Endothelial cell (in vitro differentiated cells): ENCODE results near the gene HSF5. TPM values are rescaled to one million over a fixed set of nuclear protein-coding genes. Genes with fewer than 3 reads are reported as not detected.

ENCODE experiments used
- DNase-seq: peaks from one replicate; pipeline ENCODE4 v3.0.0; 2021; ENCODE audit warnings: low spot score
- H3K27ac Mint-ChIP-seq: one replicate; pipeline ENCODE4 v1.8.0; 2021; ENCODE audit warnings: mixed read lengths, inconsistent platforms; ENCODE audit not compliant: unreplicated experiment
- H3K27me3 Mint-ChIP-seq: one replicate; pipeline ENCODE4 v1.8.0; 2021; ENCODE audit warnings: mild to moderate bottlenecking, moderate library complexity, mixed read lengths, inconsistent platforms; ENCODE audit not compliant: unreplicated experiment
- H3K36me3 Mint-ChIP-seq: one replicate; pipeline ENCODE4 v1.8.0; 2021; ENCODE audit warnings: mild to moderate bottlenecking, low read depth, mixed read lengths, inconsistent platforms; ENCODE audit not compliant: unreplicated experiment
- H3K4me1 Mint-ChIP-seq: one replicate; pipeline ENCODE4 v1.8.0; 2021; ENCODE audit warnings: mild to moderate bottlenecking, mixed read lengths, inconsistent platforms; ENCODE audit not compliant: unreplicated experiment
- H3K4me3 Mint-ChIP-seq: one replicate; pipeline ENCODE4 v1.8.0; 2021; ENCODE audit warnings: mild to moderate bottlenecking, mixed read lengths, inconsistent platforms; ENCODE audit not compliant: unreplicated experiment
- H3K9me3 Mint-ChIP-seq: one replicate; pipeline ENCODE4 v1.8.0; 2021; ENCODE audit warnings: mixed read lengths, inconsistent platforms; ENCODE audit not compliant: unreplicated experiment
- total RNA-seq: library from RNA; stranded (reverse); fragmentation: NEBNext Ultra II Directional; extraction: Animal tissue kit (Norgen Biotek cat#: 25700); gene quantifications from one replicate; pipeline ENCODE4 v1.2.1, GENCODE V29; 2021; ENCODE audit not compliant: unreplicated experiment
- TF ChIP-seq, protein P1 (sequence below): fragments of 200-600 bp; sonication (generic); IDR thresholded peaks from one replicate; pipeline ENCODE4 v1.5.0; 2021; ENCODE audit warnings: antibody characterized with exemption; ENCODE audit not compliant: unreplicated experiment

HSF5 gene
- total RNA-seq, 1 donor from 2014 or later = 0.10 TPM

DNA sequence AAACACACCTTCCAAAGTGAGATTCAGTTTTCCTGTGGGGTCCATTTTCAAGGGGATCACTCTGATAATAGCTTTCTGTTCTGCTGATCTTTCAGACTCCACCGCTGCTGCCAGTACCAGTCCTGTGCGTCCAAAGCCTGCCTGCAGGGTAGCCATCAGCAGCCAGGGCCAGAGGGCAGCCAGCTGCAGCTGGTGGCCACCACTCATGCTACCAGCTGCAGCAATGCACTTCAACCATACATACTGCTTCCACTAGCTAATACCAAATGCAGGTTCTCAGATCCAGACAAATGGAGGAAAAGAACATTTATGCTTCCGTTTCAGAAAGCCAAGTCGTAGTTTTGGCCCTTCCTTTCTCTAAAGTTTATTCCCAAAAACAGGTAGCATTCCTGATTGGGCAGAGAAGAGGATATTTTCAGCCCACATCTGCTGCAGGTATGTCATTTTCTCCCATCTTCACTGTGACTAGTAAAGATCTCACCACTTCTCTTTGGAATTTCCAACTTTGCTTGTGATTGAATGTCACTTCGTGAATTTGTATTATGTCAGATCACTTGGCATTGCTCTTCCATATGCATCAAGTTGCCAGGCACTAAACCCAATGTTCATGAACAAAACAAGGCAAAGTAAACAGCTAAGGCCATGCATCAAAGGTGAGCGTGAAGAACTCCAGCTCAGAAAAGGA, 72.7 kb downstream of the HSF5 start:
- peak; percentile 22 for DNase-seq
- Mint-ChIP-seq H3K27me3 (no peaks in the 10 kb centered on the region), H3K4me3 (no peak overlapping the region), H3K4me1 (peaks cover 3% of the 10 kb centered on the region), H3K9me3 (no peaks in the 10 kb centered on the region), H3K27ac (no peak overlapping the region), H3K36me3 (no peaks in the 10 kb centered on the region)
- TF ChIP-seq, protein P1, sequence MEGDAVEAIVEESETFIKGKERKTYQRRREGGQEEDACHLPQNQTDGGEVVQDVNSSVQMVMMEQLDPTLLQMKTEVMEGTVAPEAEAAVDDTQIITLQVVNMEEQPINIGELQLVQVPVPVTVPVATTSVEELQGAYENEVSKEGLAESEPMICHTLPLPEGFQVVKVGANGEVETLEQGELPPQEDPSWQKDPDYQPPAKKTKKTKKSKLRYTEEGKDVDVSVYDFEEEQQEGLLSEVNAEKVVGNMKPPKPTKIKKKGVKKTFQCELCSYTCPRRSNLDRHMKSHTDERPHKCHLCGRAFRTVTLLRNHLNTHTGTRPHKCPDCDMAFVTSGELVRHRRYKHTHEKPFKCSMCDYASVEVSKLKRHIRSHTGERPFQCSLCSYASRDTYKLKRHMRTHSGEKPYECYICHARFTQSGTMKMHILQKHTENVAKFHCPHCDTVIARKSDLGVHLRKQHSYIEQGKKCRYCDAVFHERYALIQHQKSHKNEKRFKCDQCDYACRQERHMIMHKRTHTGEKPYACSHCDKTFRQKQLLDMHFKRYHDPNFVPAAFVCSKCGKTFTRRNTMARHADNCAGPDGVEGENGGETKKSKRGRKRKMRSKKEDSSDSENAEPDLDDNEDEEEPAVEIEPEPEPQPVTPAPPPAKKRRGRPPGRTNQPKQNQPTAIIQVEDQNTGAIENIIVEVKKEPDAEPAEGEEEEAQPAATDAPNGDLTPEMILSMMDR = no peak

DNA sequence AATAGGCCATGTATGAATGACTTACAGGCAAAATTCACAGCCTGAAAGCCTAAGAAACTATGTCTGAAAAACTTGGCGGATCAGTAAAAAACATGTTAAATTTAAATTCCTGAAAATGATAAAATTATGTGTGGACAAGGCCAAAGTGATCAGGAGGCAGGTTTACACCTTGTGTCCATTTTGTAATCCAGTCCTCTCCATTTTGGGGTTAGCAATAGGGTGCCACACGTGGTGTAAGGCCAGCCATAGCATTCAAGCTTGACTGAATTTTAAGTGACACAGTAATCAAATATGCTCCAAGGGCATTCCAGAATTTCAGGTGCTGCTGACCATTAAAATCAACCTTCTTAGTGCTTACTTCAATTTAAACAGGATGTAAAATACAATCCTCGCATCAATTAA, 73.6 kb downstream of the HSF5 start:
- no peak for DNase-seq
- Mint-ChIP-seq H3K36me3 (no peaks in the 10 kb centered on the region), H3K27ac (no peak overlapping the region), H3K27me3 (no peaks in the 10 kb centered on the region), H3K4me1 (peaks cover 3% of the 10 kb centered on the region), H3K9me3 (no peaks in the 10 kb centered on the region), H3K4me3 (no peak overlapping the region)
- TF ChIP-seq, protein P1 = no peak

DNA sequence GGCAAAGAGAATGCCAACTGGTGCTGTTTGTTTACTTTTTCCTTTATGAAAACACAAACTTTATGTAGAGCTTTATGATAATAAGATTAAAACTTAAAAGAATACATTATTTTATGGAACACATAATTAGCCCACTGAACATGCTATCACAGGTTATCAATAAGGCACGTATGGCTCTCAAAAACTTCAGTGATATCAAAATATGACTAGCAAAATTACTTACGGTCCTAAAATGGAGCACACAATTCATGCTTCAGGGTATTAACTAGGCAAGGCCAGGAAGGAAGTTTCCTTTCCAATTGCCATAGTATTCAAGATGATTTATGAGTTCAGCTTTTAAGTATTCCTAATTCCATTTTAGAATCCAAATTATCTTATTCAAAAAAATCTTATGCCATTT, 74.5 kb downstream of the HSF5 start:
- Mint-ChIP-seq H3K4me1 (peaks cover 3% of the 10 kb centered on the region), H3K27me3 (no peaks in the 10 kb centered on the region), H3K36me3 (no peaks in the 10 kb centered on the region), H3K9me3 (no peaks in the 10 kb centered on the region), H3K27ac (no peak overlapping the region), H3K4me3 (no peak overlapping the region)
- DNase-seq = no peak
- TF ChIP-seq, protein P1 = no peak

DNA sequence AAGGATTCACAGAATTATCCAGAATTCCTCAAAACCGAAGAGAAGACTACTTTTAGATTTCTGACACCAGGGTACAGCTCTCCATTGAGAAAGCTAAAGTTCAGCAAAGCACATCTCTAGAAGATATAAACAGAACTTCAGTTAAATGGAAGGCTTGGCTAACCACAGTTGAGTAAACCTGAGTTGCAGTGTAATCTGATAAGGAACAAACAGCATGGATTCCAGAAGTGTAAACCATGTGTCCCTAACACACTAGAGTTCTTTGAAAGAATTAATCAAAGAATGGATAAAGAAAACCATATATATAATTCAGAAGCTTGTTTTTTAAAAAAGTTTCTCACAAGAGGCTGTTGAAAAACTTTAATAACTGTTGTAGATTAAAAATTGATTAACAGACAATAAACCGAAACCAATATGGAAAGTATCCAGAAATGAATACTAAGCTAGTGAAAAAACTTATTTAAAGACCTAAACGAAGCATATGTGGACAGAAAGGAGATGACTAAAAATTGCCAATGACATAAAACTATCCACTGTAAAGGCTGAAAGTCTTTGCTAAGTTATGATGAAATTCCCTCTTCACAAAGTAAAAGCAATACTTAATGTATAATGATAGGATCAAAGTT, 75.1 kb downstream of the HSF5 start:
- H3K4me1 Mint-ChIP-seq = peaks cover 3% of the 10 kb centered on the region
- DNase-seq = no peak
- no peak overlapping the region for H3K27ac Mint-ChIP-seq
- TF ChIP-seq, protein P1 = no peak
- H3K4me3 Mint-ChIP-seq = no peak overlapping the region
- no peaks in the 10 kb centered on the region for H3K9me3 Mint-ChIP-seq
- no peaks in the 10 kb centered on the region for H3K27me3 Mint-ChIP-seq
- H3K36me3 Mint-ChIP-seq = no peaks in the 10 kb centered on the region

DNA sequence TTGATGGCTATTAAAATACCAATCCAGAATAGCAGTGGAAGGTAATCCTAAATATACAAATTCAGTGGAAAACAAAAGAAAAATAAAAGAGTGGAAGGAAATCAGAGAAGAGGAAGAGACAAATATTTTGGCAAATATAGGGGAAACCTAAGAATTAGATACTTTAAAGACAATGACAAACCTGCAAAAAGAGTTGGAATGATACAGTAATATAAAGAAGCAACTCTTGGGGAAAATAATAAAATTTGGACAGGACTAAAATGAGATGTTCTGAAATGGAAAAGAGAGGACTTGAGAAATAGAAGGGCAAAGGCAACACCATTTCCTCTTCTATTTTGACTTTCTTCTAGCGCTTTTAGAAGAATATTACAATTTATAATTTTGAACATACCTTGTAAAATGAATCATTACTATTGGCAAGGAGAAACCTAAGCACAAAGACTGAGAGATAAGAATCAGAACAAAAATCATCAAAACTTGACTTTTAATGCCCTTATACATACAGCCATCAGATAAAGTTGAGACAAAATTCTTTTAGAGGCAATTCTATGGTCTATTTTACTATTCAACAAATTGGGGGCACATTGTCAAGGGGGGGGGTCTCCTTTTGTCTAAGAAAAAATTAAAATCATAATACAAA, 76.0 kb downstream of the HSF5 start:
- TF ChIP-seq, protein P1 = no peak
- Mint-ChIP-seq H3K4me3 (no peak overlapping the region), H3K4me1 (peaks cover 2% of the 10 kb centered on the region), H3K9me3 (no peaks in the 10 kb centered on the region), H3K27ac (no peak overlapping the region), H3K36me3 (no peaks in the 10 kb centered on the region), H3K27me3 (no peaks in the 10 kb centered on the region)
- DNase-seq = no peak
